ENCODE data around the gene RCAN2.

Gene RCAN2

DNA sequence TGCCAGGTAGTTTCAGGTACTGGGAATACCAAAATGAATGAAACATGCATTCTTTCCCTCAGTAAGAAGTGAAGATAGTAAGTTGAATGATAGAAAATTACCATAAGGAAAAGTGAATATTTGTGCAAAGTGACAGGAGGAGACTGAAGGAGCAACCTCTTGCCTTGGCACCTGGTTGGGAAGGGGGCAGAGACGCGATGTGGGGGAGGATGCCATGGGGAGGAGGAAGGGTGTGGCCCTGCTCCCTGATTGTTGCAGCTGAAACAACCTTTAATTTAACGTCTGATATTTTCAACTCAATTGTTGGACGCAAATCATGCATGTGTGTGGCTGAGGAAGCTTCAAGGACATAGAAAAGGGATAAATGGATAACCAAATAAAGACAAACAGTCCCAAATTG, 248.3 kb downstream of the RCAN2 start:
- H3K4me3 ChIP-seq (ENCODE audit: low read depth in 1 of 2, low read length in 2 of 2), result no peak overlapping the region
- no peaks in the 10 kb centered on the region for H3K27me3 ChIP-seq (ENCODE audit: low read depth, low read length)
- no peaks in the 10 kb centered on the region for H3K36me3 ChIP-seq (ENCODE audit: control insufficient read depth in 1 of 2, insufficient read depth in 2 of 2, low read length in 2 of 2)
- peaks cover 0 to 4% of the 10 kb centered on the region in 2 donors for H3K4me1 ChIP-seq (ENCODE audit: control insufficient read depth in 1 of 2, insufficient read depth in 2 of 2, low read length in 2 of 2)
- H3K9me3 ChIP-seq (ENCODE audit: control insufficient read depth in 1 of 2, low read length in 2 of 2), result no peaks in the 10 kb centered on the region
- no peak overlapping the region for H3K27ac ChIP-seq (ENCODE audit: low read length)

GRCh38 chr6:46240866-46241565, 250.2 kb downstream of the RCAN2 start:
- H3K36me3 ChIP-seq (ENCODE audit: control insufficient read depth in 1 of 2, insufficient read depth in 2 of 2, low read length in 2 of 2), result no peaks in the 10 kb centered on the region

GRCh38 chr6:46236752-46237151, 254.5 kb downstream of the RCAN2 start:
- H3K4me1 ChIP-seq (ENCODE audit: control insufficient read depth in 1 of 2, insufficient read depth in 2 of 2, low read length in 2 of 2), result peaks cover 0 to 4% of the 10 kb centered on the region in 2 donors
- no peaks in the 10 kb centered on the region for H3K36me3 ChIP-seq (ENCODE audit: control insufficient read depth in 1 of 2, insufficient read depth in 2 of 2, low read length in 2 of 2)
- H3K4me3 ChIP-seq (ENCODE audit: low read depth in 1 of 2, low read length in 2 of 2), result no peak overlapping the region
- no peak overlapping the region for H3K27ac ChIP-seq (ENCODE audit: low read length)
- no peaks in the 10 kb centered on the region for H3K27me3 ChIP-seq (ENCODE audit: low read depth, low read length)
- H3K9me3 ChIP-seq (ENCODE audit: control insufficient read depth in 1 of 2, low read length in 2 of 2), result no peaks in the 10 kb centered on the region

More at GRCh38 chr6:46240866-46241565, 250.2 kb downstream of the RCAN2 start:
- Histone ChIP-seq H3K4me1 (ENCODE audit: control insufficient read depth in 1 of 2, insufficient read depth in 2 of 2, low read length in 2 of 2) (peaks cover 0 to 4% of the 10 kb centered on the region in 2 donors), H3K27ac (ENCODE audit: low read length) (no peak overlapping the region), H3K9me3 (ENCODE audit: control insufficient read depth in 1 of 2, low read length in 2 of 2) (no peaks in the 10 kb centered on the region), H3K27me3 (ENCODE audit: low read depth, low read length) (no peaks in the 10 kb centered on the region), H3K4me3 (ENCODE audit: low read depth in 1 of 2, low read length in 2 of 2) (no peak overlapping the region)

- no peak overlapping the region for H3K27ac ChIP-seq (ENCODE audit: low read length)
Measured at GRCh38 chr6:46235242-46235641, 256.0 kb downstream of the RCAN2 start.

DNA sequence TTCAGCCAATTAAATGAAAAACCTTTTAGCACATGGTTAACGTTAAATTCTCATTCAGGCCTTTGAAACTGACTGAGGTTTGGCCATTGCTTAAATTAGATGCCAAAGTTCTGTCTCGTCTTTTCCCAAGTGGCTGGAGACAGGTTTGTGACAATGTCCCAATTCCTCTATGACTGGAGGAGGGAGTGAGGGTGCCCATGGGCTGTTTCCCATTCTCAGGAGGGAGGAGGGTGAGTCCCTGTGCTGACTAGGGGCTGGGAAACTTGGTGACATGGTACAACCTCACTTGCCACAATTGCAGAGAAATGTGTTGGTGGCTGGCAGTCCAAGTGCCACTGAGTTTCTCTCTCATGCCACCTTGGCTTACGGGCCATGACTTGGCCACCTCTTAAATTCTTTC, 256.5 kb downstream of the RCAN2 start:
- no peak overlapping the region for H3K27ac ChIP-seq (ENCODE audit: low read length)
- no peaks in the 10 kb centered on the region for H3K27me3 ChIP-seq (ENCODE audit: low read depth, low read length)
- H3K36me3 ChIP-seq (ENCODE audit: control insufficient read depth in 1 of 2, insufficient read depth in 2 of 2, low read length in 2 of 2), result no peaks in the 10 kb centered on the region
- peaks cover 0 to 3% of the 10 kb centered on the region in 2 donors for H3K9me3 ChIP-seq (ENCODE audit: control insufficient read depth in 1 of 2, low read length in 2 of 2)
- no peak overlapping the region for H3K4me3 ChIP-seq (ENCODE audit: low read depth in 1 of 2, low read length in 2 of 2)
- H3K4me1 ChIP-seq (ENCODE audit: control insufficient read depth in 1 of 2, insufficient read depth in 2 of 2, low read length in 2 of 2), result no peaks in the 10 kb centered on the region

More at GRCh38 chr6:46235242-46235641, 256.0 kb downstream of the RCAN2 start:
- Histone ChIP-seq H3K9me3 (ENCODE audit: control insufficient read depth in 1 of 2, low read length in 2 of 2) (peaks cover 0 to under 1% of the 10 kb centered on the region in 2 donors), H3K4me1 (ENCODE audit: control insufficient read depth in 1 of 2, insufficient read depth in 2 of 2, low read length in 2 of 2) (no peaks in the 10 kb centered on the region), H3K27me3 (ENCODE audit: low read depth, low read length) (no peaks in the 10 kb centered on the region), H3K4me3 (ENCODE audit: low read depth in 1 of 2, low read length in 2 of 2) (no peak overlapping the region), H3K36me3 (ENCODE audit: control insufficient read depth in 1 of 2, insufficient read depth in 2 of 2, low read length in 2 of 2) (no peaks in the 10 kb centered on the region)

DNA sequence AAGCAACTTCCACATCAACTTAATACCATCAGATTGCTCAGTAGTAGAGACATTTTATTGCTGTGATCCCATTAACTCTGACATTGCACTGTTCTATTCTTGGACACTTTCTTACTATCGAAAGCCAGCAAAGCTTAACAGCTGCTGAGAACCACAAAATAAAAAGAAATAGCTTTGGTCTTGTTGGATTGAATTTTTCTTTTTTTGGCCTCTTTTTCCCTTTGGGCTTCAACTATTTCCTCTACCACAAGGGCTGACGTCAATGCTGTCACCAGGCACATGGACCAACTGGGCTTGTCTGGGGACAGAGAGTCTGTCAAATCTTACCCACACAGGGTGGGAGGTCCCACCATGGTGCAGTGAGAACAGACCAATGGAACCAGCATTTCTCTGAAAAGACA, 257.1 kb downstream of the RCAN2 start:
- no peaks in the 10 kb centered on the region for H3K36me3 ChIP-seq (ENCODE audit: control insufficient read depth in 1 of 2, insufficient read depth in 2 of 2, low read length in 2 of 2)
- no peak overlapping the region for H3K27ac ChIP-seq (ENCODE audit: low read length)
- no peaks in the 10 kb centered on the region for H3K4me1 ChIP-seq (ENCODE audit: control insufficient read depth in 1 of 2, insufficient read depth in 2 of 2, low read length in 2 of 2)
- H3K9me3 ChIP-seq (ENCODE audit: control insufficient read depth in 1 of 2, low read length in 2 of 2), result peaks cover 0 to 3% of the 10 kb centered on the region in 2 donors
- H3K27me3 ChIP-seq (ENCODE audit: low read depth, low read length), result no peaks in the 10 kb centered on the region
- no peak overlapping the region for H3K4me3 ChIP-seq (ENCODE audit: low read depth in 1 of 2, low read length in 2 of 2)

DNA sequence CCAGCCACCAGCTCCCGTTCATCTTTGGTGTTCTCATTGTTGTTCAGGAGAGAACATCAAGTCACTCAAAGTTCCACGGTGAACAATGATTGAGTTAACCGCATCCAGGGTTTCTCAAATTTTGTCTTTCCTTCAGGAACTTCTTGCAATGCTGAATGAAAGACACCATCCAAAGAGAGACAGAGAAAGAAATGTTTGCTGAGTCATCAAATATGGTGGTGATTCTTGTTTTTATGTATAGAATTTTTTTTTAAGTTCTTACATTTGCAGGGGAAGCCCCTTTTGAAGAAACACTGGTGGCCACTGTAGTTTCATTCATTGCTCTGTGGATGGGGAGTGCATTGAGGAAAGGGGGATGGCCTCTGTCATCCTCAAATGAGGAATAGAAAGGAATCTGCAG, 258.1 kb downstream of the RCAN2 start:
- H3K9me3 ChIP-seq (ENCODE audit: control insufficient read depth in 1 of 2, low read length in 2 of 2), result peaks cover 0 to 3% of the 10 kb centered on the region in 2 donors
- H3K27me3 ChIP-seq (ENCODE audit: low read depth, low read length), result no peaks in the 10 kb centered on the region
- H3K36me3 ChIP-seq (ENCODE audit: control insufficient read depth in 1 of 2, insufficient read depth in 2 of 2, low read length in 2 of 2), result no peaks in the 10 kb centered on the region
- H3K4me1 ChIP-seq (ENCODE audit: control insufficient read depth in 1 of 2, insufficient read depth in 2 of 2, low read length in 2 of 2), result no peaks in the 10 kb centered on the region
- no peak overlapping the region for H3K27ac ChIP-seq (ENCODE audit: low read length)
- H3K4me3 ChIP-seq (ENCODE audit: low read depth in 1 of 2, low read length in 2 of 2), result no peak overlapping the region

DNA sequence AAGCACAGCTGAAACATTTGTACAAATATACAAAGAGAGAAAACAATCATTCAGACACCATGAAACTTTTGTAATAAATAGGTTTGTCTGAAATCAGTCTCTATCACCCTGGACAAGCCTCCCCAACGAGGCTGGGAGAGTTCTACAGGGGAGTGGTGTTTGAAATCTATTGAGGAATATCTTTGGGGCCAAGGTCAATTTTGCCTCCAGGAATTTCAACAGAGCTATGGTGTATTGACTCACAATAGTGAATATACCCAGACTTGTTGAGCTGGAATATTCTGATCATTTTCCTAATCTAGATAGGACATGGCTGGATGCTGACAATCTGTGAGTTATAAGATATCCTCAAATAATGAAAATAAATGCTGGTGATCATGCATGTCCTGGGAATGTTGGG, 269.0 kb downstream of the RCAN2 start:
- Histone ChIP-seq H3K27ac (ENCODE audit: low read length) (no peak overlapping the region), H3K9me3 (ENCODE audit: control insufficient read depth in 1 of 2, low read length in 2 of 2) (no peaks in the 10 kb centered on the region), H3K36me3 (ENCODE audit: control insufficient read depth in 1 of 2, insufficient read depth in 2 of 2, low read length in 2 of 2) (no peaks in the 10 kb centered on the region), H3K4me3 (ENCODE audit: low read depth in 1 of 2, low read length in 2 of 2) (no peak overlapping the region), H3K4me1 (ENCODE audit: control insufficient read depth in 1 of 2, insufficient read depth in 2 of 2, low read length in 2 of 2) (no peaks in the 10 kb centered on the region), H3K27me3 (ENCODE audit: low read depth, low read length) (no peaks in the 10 kb centered on the region)

- Histone ChIP-seq H3K4me3 (ENCODE audit: low read depth in 1 of 2, low read length in 2 of 2) (no peak overlapping the region), H3K27ac (ENCODE audit: low read length) (no peak overlapping the region), H3K9me3 (ENCODE audit: control insufficient read depth in 1 of 2, low read length in 2 of 2) (no peaks in the 10 kb centered on the region), H3K27me3 (ENCODE audit: low read depth, low read length) (no peaks in the 10 kb centered on the region), H3K36me3 (ENCODE audit: control insufficient read depth in 1 of 2, insufficient read depth in 2 of 2, low read length in 2 of 2) (no peaks in the 10 kb centered on the region), H3K4me1 (ENCODE audit: control insufficient read depth in 1 of 2, insufficient read depth in 2 of 2, low read length in 2 of 2) (no peaks in the 10 kb centered on the region)
Measured at GRCh38 chr6:46221222-46221793, 269.9 kb downstream of the RCAN2 start.

DNA sequence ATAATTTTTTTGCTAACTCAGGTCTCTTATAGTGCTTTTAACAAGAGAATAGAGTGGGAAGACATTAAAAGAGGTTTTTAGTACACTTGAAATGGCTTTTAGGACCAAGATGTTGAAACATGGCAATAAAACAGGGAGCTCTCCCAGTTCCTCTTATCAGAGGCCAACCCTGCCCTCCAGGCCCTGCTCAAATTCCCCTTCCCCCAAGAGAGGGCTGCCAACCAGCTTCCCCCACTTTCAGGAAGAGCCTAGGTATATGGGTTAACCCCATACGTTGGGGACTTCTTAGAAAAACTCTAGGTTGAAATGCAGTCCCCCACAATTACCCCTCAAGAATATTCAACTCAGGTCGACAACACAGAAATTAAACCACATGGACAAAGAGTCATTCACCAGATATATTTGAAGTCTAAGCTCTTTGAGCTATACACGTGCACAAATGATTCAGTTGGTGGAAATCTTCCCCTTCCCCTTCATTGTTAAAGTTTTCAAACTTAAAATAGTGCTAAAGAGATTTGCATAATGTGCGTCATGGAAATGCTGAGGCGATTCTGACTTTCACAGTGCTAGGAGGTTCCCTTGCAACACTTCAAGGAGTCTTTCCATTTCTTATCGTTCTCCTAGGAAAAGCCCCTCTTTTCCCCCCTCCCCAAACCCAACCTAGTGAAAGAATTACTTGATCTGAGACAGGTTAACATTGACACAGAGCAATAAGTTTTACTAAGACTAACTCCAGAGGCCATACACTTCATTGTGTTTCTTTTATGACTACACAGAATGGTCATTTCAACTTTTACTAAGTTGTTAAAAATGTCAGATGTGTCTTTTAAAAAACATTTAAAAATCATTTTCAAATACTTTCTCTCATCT, 270.7 kb downstream of the RCAN2 start:
- Histone ChIP-seq H3K27me3 (ENCODE audit: low read depth, low read length) (no peaks in the 10 kb centered on the region), H3K4me3 (ENCODE audit: low read depth in 1 of 2, low read length in 2 of 2) (no peak overlapping the region), H3K36me3 (ENCODE audit: control insufficient read depth in 1 of 2, insufficient read depth in 2 of 2, low read length in 2 of 2) (no peaks in the 10 kb centered on the region), H3K27ac (ENCODE audit: low read length) (no peak overlapping the region), H3K9me3 (ENCODE audit: control insufficient read depth in 1 of 2, low read length in 2 of 2) (no peaks in the 10 kb centered on the region), H3K4me1 (ENCODE audit: control insufficient read depth in 1 of 2, insufficient read depth in 2 of 2, low read length in 2 of 2) (no peaks in the 10 kb centered on the region)

DNA sequence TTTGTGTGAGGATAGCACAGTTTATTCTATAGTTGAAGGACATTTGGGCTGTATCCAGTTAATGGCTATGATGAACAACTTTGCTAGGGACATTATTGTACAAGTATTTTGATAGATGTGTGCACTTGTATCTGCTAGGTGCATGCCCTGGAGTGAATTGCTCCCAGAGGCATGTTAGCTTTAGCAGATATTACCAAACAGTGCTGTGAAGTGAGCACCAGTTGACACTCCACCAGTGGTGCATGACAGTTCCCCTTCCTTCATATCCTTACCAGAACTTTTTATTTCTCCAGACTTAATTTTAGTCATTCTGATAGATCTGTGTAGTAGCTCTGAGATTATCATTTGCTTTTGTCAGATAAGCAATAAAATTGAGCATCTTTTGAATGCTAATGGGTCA, 271.6 kb downstream of the RCAN2 start:
- no peaks in the 10 kb centered on the region for H3K9me3 ChIP-seq (ENCODE audit: control insufficient read depth in 1 of 2, low read length in 2 of 2)
- H3K27me3 ChIP-seq (ENCODE audit: low read depth, low read length), result no peaks in the 10 kb centered on the region
- H3K27ac ChIP-seq (ENCODE audit: low read length), result no peak overlapping the region
- no peak overlapping the region for H3K4me3 ChIP-seq (ENCODE audit: low read depth in 1 of 2, low read length in 2 of 2)
- H3K4me1 ChIP-seq (ENCODE audit: control insufficient read depth in 1 of 2, insufficient read depth in 2 of 2, low read length in 2 of 2), result no peaks in the 10 kb centered on the region
- H3K36me3 ChIP-seq (ENCODE audit: control insufficient read depth in 1 of 2, insufficient read depth in 2 of 2, low read length in 2 of 2), result no peaks in the 10 kb centered on the region

Measured in muscle layer of duodenum (tissue), 2 donors.